GM19099 (cell line): ENCODE data around the gene LPCAT4.

ENCODE experiments used
- POLR2A ChIP-seq: IDR thresholded peaks from 3 replicates; pipeline ENCODE4 v1.6.1; 2011; ENCODE audit warnings: low read depth; ENCODE audit not compliant: insufficient read length; ENCODE audit errors: extremely low read depth

LPCAT4 gene, protein sequence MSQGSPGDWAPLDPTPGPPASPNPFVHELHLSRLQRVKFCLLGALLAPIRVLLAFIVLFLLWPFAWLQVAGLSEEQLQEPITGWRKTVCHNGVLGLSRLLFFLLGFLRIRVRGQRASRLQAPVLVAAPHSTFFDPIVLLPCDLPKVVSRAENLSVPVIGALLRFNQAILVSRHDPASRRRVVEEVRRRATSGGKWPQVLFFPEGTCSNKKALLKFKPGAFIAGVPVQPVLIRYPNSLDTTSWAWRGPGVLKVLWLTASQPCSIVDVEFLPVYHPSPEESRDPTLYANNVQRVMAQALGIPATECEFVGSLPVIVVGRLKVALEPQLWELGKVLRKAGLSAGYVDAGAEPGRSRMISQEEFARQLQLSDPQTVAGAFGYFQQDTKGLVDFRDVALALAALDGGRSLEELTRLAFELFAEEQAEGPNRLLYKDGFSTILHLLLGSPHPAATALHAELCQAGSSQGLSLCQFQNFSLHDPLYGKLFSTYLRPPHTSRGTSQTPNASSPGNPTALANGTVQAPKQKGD

DNA sequence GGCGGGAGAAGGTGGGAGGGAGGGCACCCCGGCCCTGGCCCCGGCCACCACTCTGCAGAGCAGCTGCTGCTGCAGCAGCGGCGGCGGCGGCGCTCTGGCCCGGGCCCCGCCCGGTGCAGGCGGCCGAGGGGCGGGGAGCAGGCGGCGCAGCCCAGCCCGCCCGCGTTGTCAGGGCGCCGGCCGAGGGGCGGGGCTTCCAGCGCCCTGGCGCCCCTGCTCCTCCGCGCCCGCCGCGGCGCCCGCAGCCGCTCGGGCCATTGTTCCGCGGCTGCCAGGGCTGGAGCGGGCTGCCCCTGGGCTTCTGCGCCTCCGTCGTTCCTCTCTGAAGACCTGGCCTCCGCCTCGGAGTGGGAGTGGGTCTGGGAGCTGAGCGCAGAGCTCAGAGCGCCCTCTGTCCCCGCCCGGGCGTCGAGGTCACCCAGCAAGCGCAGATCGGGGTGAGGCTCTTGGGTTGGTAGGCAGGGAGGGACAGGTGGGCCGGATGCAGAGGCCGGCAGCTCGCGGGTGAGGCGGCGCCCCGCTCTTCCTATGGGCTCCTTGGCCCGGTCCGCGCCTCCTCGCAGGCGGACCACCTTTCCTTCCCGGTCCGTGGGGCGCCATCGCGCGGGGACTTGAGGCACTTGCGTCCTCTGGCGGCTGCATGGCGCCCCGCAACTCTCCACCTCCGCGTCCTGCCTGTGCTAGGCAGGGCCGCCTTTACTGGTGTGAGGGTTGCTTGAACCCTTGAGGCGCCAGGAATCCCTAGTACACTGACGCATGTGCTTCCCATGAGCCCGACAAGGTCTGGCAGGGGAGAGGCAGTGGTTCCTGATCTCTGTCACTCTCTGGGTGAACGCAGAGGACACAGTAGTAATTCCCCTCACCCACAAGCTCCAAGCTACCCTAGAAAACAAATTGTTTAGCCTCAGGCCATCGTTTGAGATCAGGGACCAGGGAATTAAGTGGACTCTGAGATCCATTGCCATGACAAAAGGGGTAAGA is at the start of gene LPCAT4:
Gene LPCAT4 (minus strand): TSS at position 96 of the 981 bp plus-strand sequence. CDS start 96 bp downstream, outside the sequence.
- TF ChIP-seq POLR2A: peak; percentile 88

DNA sequence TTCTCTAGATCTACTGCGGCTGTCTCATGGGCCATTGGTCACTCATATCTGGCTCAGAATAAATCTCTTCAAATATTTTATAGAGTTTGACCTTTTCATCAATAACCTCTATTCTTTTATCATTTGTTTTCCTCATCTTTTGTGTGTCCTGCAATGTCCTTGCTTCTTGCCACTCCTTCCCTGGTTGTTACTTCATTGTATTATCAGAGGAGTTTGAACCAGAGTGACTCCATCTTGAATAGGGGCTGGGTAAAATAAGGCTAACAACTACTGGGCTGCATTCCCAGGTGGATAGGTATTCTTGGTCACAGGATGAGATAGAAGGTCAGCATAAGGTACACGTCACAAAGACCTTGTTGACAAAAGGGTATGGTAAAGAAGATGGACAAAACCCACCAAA is 9.9 kb upstream of the LPCAT4 start:
- TF ChIP-seq POLR2A: no peak

DNA sequence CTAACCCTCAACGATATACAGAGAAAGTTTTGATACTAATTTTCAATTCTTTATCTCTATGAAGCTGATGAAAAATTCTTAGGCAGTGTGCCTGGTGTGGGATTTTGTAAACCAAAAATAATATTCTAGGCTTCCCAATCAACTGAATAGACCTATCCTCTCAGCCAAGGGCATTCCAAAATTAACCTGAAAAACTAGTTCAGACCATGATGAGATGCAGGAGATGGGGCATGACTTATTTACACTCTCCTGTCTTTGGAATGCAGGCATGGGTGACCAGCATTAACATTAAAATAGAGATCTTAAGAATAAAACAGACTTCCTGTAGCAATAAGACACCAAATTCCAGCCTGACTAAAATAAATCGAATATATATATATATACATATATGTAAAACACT is 7.8 kb upstream of the LPCAT4 start:
- TF ChIP-seq POLR2A: no peak

DNA sequence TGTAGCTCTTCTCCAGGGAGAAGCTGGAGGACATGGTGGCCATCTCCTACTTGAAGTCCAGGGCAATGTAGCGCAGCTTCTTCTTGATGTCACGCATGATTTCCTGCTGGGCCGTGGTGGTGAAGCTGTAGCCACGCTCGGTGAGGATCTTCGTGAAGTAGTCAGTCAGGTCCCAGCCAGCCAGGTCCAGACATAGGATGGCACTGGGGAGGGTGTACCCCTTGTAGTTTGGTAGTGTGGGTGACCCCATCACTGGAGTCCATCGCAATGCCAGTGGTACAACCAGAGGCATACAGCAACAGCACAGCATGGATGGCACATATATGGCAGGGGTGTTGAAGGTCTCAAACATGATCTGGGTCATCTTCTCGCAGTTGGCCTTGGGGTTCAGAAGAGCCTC is 7.0 kb upstream of the LPCAT4 start:
- TF ChIP-seq POLR2A: no peak

DNA sequence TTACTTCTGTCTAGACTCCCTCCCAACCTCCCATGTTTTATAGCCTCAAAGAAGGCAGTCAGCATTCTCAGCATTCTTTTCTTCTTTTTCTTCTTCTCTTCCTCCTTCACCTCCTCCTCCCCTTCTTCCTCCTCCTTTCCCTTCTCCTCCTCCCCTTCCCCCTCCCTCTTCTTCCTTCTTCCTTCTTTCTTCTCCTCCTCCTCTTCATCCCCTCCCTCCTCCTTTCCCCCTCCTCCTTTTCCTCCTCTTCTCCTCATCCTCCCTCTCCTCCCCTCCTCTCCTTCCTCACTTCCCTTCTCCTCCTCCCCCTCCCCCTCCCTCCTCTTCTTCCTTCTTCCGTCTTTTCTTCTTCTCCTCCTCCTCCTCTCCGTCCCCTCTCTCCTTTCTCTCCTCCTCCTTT is 3.6 kb upstream of the LPCAT4 start:
- TF ChIP-seq POLR2A: no peak

DNA sequence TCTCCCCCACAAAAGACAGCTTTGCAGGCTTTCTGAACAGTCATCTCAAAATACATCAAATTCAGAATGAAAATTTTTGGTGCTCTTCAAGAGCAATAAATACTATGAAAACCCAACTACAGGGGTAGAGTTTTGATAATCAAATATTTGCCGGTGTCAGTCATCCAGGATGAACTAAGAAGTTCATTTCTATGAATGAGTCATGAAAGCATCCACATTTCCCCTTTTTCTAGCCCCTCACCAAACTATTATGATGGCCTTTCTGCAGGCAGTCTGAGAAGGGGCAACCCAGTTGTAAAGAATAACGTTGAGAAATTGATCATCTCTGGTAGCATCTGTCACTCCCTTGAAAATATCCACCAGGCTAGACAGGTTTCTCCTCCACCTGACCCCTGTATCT is 3.1 kb upstream of the LPCAT4 start:
- no peak for TF ChIP-seq POLR2A

DNA sequence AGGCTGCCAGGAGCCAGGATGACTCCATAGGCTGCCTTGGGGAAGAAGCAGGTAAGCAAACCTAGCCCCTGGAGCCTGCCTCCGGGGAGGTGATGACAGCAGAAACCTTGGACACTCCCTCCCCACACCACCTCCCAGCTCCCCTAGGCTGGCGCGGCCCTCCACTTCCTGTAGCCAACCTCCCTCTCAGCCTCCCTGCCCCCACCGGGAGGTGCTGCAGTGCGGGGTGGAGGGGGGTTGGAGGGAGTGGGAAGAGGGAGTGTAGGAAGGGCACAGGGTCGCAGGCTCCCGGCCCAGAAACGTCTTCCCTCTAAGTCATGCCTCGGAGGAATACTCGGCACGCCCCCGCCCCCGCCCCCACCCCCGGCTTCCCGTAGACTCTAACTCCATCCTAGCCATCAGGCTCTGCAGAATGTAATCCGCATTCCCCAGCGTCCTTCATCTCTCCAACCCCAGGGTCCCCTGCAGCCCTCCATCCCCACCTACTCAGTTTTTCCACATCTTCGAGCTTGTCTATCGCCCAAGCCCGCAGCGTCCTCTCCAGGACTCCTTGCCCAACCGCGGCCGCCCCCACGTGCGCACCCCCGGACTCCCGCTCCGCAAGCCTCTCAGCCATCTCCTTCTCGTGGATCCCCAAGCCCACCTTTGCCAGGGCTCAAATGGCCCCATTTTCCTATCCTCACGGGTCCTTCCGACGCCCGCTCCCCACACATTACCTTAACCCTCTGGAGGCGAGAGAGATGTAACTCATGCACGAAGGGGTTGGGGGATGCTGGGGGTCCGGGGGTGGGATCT is 528 bp downstream of the LPCAT4 start:
- no peak for TF ChIP-seq POLR2A

DNA sequence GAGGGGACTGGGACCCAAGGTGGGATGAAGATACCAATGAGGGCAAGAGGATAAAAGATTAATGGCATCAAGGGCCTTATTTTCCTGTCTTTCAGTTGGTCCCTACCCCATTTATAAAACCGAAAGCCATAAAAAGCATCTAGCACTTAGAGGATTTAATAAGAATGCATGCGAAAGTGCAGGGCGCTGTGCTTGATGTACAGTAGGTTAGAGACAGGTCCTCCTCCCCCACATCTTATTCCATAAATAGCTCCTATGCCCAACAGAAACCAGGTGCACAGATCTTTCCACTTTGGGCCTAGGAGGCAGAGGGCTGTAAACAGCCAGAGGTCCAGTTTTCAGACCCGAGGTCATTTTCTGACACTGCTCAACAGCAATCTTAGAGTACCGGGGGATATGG is 1.2 kb downstream of the LPCAT4 start:
- TF ChIP-seq POLR2A: no peak

DNA sequence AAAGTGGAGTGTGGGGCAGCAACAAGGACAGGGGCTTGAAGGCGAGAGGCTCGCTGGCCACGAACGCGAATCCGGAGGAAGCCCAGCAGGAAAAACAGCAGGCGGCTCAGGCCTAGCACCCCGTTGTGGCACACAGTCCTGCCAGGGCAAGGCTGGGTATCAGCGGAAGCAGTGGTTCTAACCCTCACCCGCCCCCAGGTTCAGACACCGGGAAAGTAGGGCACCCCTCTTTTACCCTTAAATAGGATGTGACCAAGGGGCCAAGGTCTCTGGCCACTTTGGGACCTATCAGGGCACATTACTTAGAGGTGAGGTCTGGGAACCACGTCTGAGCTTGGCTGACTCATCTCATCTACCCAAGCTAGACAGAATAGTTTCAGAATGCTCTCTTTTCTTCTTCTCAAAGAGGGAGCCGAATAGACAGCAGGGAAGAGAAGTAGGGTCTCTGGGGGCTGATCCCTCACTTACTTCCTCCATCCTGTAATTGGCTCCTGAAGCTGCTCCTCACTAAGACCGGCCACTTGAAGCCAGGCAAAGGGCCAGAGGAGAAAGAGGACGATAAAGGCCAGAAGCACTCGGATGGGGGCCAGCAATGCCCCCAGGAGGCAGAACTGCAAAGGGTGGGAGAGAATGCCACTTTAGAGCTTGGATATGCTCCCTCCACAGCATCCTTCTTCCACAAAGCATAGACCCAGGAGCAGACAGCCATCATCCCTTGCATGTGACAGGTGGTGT is 1.7 kb downstream of the LPCAT4 start:
- TF ChIP-seq POLR2A: no peak

DNA sequence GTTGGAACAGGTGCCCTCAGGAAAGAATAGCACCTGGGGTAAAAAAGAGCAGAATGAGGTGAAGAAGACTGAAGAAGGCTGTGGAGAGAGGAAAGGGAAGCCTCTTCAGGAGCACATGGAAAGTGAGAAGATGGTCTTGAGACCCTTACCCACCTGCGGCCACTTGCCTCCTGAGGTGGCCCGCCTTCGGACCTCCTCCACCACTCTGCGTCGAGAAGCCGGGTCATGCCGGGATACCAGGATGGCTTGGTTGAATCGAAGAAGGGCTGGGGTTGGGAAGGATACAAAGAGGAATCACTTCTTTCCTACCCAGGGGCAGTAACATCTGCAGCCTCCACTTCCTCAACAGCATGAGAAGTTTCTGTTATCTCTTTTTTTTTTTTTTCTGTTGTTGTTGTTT is 3.0 kb downstream of the LPCAT4 start:
- no peak for TF ChIP-seq POLR2A

DNA sequence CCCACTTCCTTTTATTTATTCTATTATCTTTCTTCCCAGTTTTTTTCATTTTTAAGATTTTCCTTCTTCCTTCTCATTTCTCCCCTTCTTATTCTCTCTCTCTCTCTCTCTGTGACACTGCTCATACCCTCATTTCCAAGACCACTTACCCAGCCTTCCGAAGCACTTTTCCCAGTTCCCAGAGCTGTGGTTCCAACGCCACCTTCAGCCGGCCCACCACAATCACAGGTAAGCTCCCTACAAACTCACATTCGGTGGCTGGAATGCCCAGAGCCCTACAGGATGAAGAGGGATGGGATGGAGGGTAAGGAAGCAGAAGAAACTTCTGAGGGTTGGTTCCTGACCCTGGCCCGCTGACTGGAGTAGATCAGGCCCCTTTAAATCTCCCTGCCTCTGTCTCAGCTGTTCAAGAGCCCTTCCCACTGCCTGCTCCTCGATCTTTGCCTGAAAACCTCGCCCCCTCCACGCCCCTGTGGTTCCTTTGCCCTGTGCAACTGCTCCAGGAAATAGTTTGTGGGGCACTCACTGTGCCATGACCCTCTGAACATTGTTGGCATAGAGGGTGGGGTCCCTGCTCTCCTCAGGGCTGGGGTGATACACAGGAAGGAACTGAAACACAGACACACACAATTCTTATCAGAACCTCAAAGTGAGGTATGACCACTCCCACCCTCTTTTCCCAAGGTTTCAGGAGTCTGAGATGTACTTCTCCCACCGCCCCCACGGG is 4.8 kb downstream of the LPCAT4 start:
- no peak for TF ChIP-seq POLR2A

DNA sequence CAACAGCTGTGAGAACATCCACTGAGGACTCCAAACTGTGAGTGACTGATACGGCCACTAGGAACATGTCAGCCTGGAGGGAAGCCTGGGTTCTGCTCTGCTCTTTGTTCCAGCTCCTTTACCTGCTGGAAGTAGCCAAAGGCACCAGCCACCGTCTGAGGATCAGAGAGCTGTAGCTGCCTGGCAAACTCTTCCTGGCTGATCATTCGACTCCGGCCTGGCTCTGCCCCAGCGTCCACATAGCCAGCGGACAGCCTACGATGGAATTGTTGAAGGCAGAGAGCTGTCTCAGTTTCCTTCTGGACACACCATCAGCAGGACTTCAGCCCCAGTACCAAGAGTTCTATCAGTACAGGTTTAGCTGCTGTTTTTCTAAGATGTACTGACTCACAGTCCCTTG is 5.7 kb downstream of the LPCAT4 start:
- no peak for TF ChIP-seq POLR2A

DNA sequence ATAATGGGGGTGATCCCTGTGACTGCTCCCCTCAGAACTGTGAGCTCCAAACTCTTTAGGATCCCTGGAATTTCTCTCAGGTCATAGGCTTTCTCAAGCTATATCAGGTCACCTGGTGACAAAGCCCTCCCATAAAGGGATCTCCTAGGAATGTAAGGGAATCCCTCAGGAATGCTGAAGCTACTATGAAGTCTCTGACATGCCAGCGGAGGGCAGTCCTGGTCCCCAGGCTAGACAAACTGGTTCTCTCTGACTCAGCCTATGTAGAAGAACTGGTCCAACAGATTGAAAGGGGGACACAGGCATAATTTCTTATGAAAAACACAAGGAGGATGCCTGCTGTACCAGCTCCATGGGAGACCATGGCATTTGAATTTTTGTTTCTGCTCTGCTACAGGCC is 6.7 kb downstream of the LPCAT4 start:
- no peak for TF ChIP-seq POLR2A
